ENCODE results near the gene IFI30. TPM values are rescaled to one million over a fixed set of nuclear protein-coding genes. Genes with fewer than 3 reads are reported as not detected.
A peak's percentile ranks its signal among the peaks of the same experiment; 100 is the strongest.

The IFI30 gene
- total and polyA plus RNA-seq, 8 donors, result 7.3 to 986 (median 13.0) TPM

DNA sequence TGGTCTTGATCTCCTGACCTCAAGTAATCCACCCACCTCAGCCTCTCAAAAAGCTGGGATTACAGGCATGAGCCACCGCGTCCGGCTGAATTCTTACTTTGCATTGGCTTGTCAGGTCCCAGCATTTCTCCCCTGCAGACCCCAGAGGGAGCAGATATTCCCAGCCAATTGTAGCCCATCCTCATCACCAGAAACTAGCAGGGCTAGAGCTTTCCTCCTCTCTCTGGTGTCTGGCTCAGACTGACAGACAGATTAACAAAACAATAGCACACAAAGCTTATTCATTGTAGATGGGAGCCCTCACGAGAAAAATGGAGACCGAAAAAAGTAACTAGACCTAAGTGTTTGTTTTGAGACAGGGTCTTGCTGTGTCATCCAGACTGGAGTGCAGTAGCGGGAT lies 11.9 kb downstream of the IFI30 start:
- ATAC-seq (no peak), DNase-seq (no peak)
- H3K4me3 ChIP-seq, result no peak overlapping the region
- H3K9me3 ChIP-seq, result no peaks in the 10 kb centered on the region
- H3K27ac ChIP-seq, result no peak overlapping the region
- H3K36me3 ChIP-seq, result no peaks in the 10 kb centered on the region
- intact Hi-C loops (cut with DNase I), result no loop called here
- peaks cover 0 to 8% of the 10 kb centered on the region in 2 donors for H3K4me1 ChIP-seq
- H3K27me3 ChIP-seq, result no peaks in the 10 kb centered on the region
- no peak for TF ChIP-seq CTCF (IDR thresholded peaks at IDR 0.05)

DNA sequence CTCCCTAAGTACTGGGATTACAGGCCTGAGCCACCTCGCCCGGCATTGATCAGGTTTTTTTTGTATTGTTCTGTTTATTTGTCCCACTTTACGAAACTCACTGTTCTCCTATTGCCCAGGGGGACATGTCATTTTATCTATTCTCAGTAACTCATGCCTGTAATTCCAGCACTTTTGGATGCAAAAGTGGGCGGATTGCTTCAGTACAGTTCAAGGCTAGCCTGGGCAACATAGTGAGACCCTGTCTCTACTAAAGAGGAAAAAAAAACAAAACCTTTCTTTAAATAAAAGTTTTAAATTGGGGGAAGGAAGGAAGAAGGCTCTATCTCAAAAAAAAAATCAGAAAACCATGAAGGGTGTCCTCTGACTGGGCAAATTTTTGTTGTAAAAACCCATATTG lies 16.7 kb downstream of the IFI30 start:
- intact Hi-C loops (cut with DNase I), result no loop called here
- H3K4me3 ChIP-seq, result no peak overlapping the region
- no peak overlapping the region for H3K27ac ChIP-seq
- H3K36me3 ChIP-seq, result no peaks in the 10 kb centered on the region
- H3K9me3 ChIP-seq, result no peaks in the 10 kb centered on the region
- no peaks in the 10 kb centered on the region for H3K27me3 ChIP-seq
- peaks cover 16 to 24% of the 10 kb centered on the region in 2 donors for H3K4me1 ChIP-seq
- no peak for DNase-seq
- ATAC-seq, result no peak
- TF ChIP-seq CTCF (IDR thresholded peaks at IDR 0.05), result no peak

DNA sequence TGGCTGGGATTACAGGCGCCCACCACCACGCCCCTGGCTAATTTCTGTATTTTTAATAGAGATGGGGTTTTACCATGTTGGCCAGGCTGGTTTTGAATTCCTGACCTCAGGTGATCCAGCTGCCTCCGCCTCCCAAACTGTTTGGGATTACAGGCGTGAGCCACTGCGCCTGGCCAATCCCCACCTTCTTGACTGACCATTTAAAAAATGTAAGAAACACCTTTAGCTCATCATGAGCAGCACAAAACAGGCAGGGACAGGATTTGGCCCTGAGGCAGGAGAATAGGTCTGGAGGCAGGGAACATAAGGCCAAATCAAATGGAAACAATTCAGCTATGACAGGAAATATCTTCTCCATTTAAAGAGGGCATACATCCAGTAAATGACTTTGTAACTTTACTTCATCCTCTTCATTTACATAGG lies 18.0 kb downstream of the IFI30 start:
- H3K27ac ChIP-seq, result peak overlapping the region; percentile 93 to 100
- no peak for ATAC-seq

GRCh38 chr19:18192673-18193387 lies 19.2 kb downstream of the IFI30 start, which contains the start of gene MPV17L2:
Gene MPV17L2 (plus strand): TSS chr19:18193218. CDS start chr19:18193282, 64 bp downstream.
- no peak for TF ChIP-seq CTCF (IDR thresholded peaks at IDR 0.05)
- ATAC-seq (peak; percentile 94), DNase-seq (peak; percentile 98 to 100 (median 100))
- Histone ChIP-seq H3K27ac (peak within 1 kb of the TSS; percentile 93 to 100), H3K27me3 (no peaks in the 10 kb centered on the region), H3K9me3 (no peaks in the 10 kb centered on the region), H3K36me3 (peaks cover 0 to 20% of the 10 kb centered on the region in 2 donors), H3K4me1 (peaks cover 16 to 24% of the 10 kb centered on the region in 2 donors), H3K4me3 (peak within 1 kb of the TSS; percentile 67 to 87)
- intact Hi-C loops (cut with DNase I), result no loop called here

More for the DNA sequence above, 18.0 kb downstream of the IFI30 start:
- intact Hi-C loops (cut with DNase I), result no loop called here
- H3K4me3 ChIP-seq, result peak overlapping the region; percentile 40 to 87
- no peaks in the 10 kb centered on the region for H3K27me3 ChIP-seq
- peaks cover 16 to 24% of the 10 kb centered on the region in 2 donors for H3K4me1 ChIP-seq
- DNase-seq, result peak in 1 of 4 donors; percentile 37
- no peaks in the 10 kb centered on the region for H3K9me3 ChIP-seq
- peaks cover 0 to 11% of the 10 kb centered on the region in 2 donors for H3K36me3 ChIP-seq
- TF ChIP-seq CTCF (IDR thresholded peaks at IDR 0.05), result peak in 1 of 2 donors; percentile 29

DNA sequence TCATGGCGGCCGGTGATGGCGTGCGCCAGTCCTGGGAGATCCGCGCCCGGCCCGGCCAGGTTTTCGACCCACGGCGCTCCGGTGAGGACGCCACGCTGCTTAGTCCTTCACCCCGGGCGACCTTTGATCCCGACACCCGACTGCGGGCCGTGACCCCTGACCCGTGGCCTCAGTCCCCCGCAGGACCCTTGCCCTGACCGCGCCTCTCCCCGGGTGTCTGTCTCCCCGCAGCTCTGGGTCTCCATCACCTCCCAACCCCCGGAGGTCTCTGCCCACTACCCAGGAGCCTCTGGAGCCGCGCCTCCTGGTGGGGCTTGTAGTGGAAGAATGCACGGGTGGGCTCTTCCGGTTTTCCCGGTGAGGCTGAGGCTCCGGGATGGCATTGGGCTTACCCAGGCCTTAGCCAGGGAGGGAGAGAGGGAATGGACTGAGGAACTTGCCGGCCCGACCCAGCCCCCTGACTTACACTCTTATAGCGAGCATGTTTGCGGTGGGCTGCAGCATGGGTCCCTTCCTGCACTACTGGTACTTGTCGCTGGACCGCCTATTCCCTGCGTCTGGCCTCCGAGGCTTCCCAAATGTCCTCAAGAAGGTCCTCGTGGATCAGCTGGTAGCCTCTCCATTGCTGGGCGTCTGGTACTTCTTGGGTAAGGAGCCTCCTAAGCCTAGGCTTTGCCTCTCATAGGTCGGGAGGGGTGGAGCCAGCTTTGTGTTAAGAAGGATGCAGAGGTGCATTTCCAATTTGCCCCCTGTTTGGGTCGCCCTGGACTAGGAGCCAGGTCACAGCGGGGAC lies 20.0 kb downstream of the IFI30 start:
- DNase-seq (peak in 1 of 4 donors; percentile 38), ATAC-seq (peak; percentile 1)
- Histone ChIP-seq H3K9me3 (no peaks in the 10 kb centered on the region), H3K27me3 (no peaks in the 10 kb centered on the region), H3K36me3 (peaks cover 0 to 28% of the 10 kb centered on the region in 2 donors), H3K4me1 (peaks cover 16 to 24% of the 10 kb centered on the region in 2 donors), H3K27ac (peak overlapping the region; percentile 37 to 93), H3K4me3 (peak overlapping the region; percentile 67 to 87)
- intact Hi-C loops (cut with DNase I), result no loop called here
- no peak for TF ChIP-seq CTCF (IDR thresholded peaks at IDR 0.05)

Measured in left lung (tissue), 10 donors.